K562 (cell line): Measurements from ENCODE around the gene MVD. TPM values are rescaled to one million over a fixed set of nuclear protein-coding genes. Genes with fewer than 3 reads are reported as not detected.

ENCODE experiments used
- ATAC-seq: fragments of 200-7000 bp; cut with Tn5 transposase; 3 replicates; pipeline ENCODE4 v1.9.1; 2020; ENCODE audit warnings: moderate library complexity
- BruUV-seq: library from RNA; stranded (reverse); fragments of 400-500 nt; replicated peaks from 2 replicates; lab custom pipeline; 2021; lab: Mats Ljungman, UMichigan
- CTCF ChIA-PET: fragments of 300-600 bp; formaldehyde crosslinking; extraction: SDS; loops from one replicate; lab custom pipeline; 2021; ENCODE audit warnings: low intra/inter-chr PET ratio; lab: Yijun Ruan, JAX
- POLR2A ChIA-PET: fragments of 300-600, 350-650 bp; sonication (Branson Sonifier 250); formaldehyde crosslinking; extraction: SDS; loops from one replicate; lab custom pipeline; 2021; ENCODE audit warnings: antibody characterized with exemption, inconsistent platforms; lab: Yijun Ruan, JAX
- DNase-seq, 4 experiments: peaks; one replicate each; pipeline versions ENCODE4 v3.0.0 to v3.0.0-alpha.2; 2011 to 2018; ENCODE audit warnings: low spot score in 3 of 4, mixed read lengths in 3 of 4; ENCODE audit errors: extremely low read depth in 1 of 4
- FAIRE-seq: peaks from 2 replicates; lab custom pipeline; 2011; peaks lifted over from hg19 to GRCh38; lab: Jason Lieb, UNC
- H2AFZ ChIP-seq: 2 replicates; pipeline ENCODE4 v1.6.0; 2011; ENCODE audit warnings: low read depth, low read length, control low read depth, inconsistent platforms
- H3K27ac ChIP-seq: fragments of 200-600 bp; 3 replicates; pipeline ENCODE4 v1.8.0; 2011; ENCODE audit warnings: low read depth, mild to moderate bottlenecking, control low read depth, inconsistent platforms, low read length, moderate library complexity, mixed read lengths; ENCODE audit errors: extremely low read depth
- H3K27me3 ChIP-seq, 2 experiments: fragments of 300-600 bp in 1 of 2; 2 replicates in 1 of 2; 3 replicates in 1 of 2; pipeline versions ENCODE4 v1.6.0 to v1.8.0; 2011; ENCODE audit warnings: inconsistent platforms in 2 of 2, low read length in 2 of 2, mild to moderate bottlenecking in 1 of 2, mixed read lengths in 1 of 2, moderate library complexity in 1 of 2; ENCODE audit not compliant: control insufficient read depth in 2 of 2, insufficient read depth in 2 of 2
- H3K36me3 ChIP-seq: fragments of 300-600 bp; 3 replicates; pipeline ENCODE4 v1.8.0; 2011; ENCODE audit warnings: mild to moderate bottlenecking, low read length, inconsistent platforms; ENCODE audit not compliant: control insufficient read depth, insufficient read depth
- H3K4me1 ChIP-seq, 2 experiments: fragments of 200-600 bp in 1 of 2; replicated peaks in 1 of 2; 2 replicates in 1 of 2; 3 replicates in 1 of 2; pipeline versions ENCODE4 v1.5.1 to v1.8.0; 2011; ENCODE audit warnings: inconsistent platforms in 2 of 2, low read length in 2 of 2, mild to moderate bottlenecking in 1 of 2, mixed read lengths in 1 of 2, moderate library complexity in 1 of 2; ENCODE audit not compliant: control insufficient read depth in 2 of 2, insufficient read depth in 2 of 2
- H3K4me2 ChIP-seq: 2 replicates; pipeline ENCODE4 v1.6.1; 2011; ENCODE audit warnings: low read length, control low read depth, inconsistent platforms, mixed read lengths; ENCODE audit not compliant: insufficient read depth
- H3K4me3 ChIP-seq: fragments of 200-600 bp; sonication (generic), shearing (Covaris generic); 2 replicates; pipeline ENCODE4 v1.5.1; 2016; ENCODE audit warnings: control low read depth, inconsistent platforms
- H3K79me2 ChIP-seq: fragments of 200-600 bp; 3 replicates; pipeline ENCODE4 v1.8.0; 2011; ENCODE audit warnings: low read length, inconsistent platforms; ENCODE audit not compliant: control insufficient read depth, insufficient read depth
- H3K9ac ChIP-seq, 2 experiments: 2 replicates each; pipeline versions ENCODE4 v1.6.0 to v1.6.1; 2011; ENCODE audit warnings: low read depth in 2 of 2, low read length in 2 of 2, control low read depth in 1 of 2, inconsistent platforms in 1 of 2, mild to moderate bottlenecking in 1 of 2, mixed read lengths in 1 of 2; ENCODE audit not compliant: insufficient read depth in 1 of 2
- H3K9me1 ChIP-seq: one replicate; pipeline ENCODE4 v1.6.0; 2011; ENCODE audit warnings: inconsistent platforms, mild to moderate bottlenecking, low read length, moderate library complexity; ENCODE audit not compliant: control insufficient read depth, insufficient read depth
- H3K9me3 ChIP-seq: replicated peaks from 2 replicates; pipeline ENCODE4 v1.5.1; 2011; ENCODE audit warnings: low read depth, low read length, inconsistent platforms; ENCODE audit not compliant: control insufficient read depth, insufficient read depth
- H4K20me1 ChIP-seq: replicated peaks from 2 replicates; pipeline ENCODE4 v1.6.1; 2011; ENCODE audit warnings: low read length, inconsistent platforms, mixed read lengths; ENCODE audit not compliant: control insufficient read depth, insufficient read depth
- GABPA ChIP-seq: fragments of 200-800 bp; sonication (Bioruptor generic); conservative IDR thresholded peaks from 2 replicates; pipeline ENCODE4 v1.6.1; 2016; ENCODE audit warnings: low read depth, missing genetic modification characterization, missing compliant biosample characterization
- PCBP1 ChIP-seq: fragments of 200-400 bp; formaldehyde crosslinking; IDR thresholded peaks from 2 replicates; pipeline ENCODE4 v1.6.1; 2018; ENCODE audit warnings: mild to moderate bottlenecking, low read depth, low read length; ENCODE audit not compliant: poor library complexity, severe bottlenecking
- POLR2G ChIP-seq: fragments of 200-400 bp; formaldehyde crosslinking; IDR thresholded peaks from 2 replicates; pipeline ENCODE4 v1.6.1; 2017; ENCODE audit warnings: low read depth, mild to moderate bottlenecking, antibody characterized with exemption, low read length, moderate library complexity
- RBFOX2 ChIP-seq: fragments of 200-400 bp; formaldehyde crosslinking; IDR thresholded peaks from 2 replicates; pipeline ENCODE4 v1.6.1; 2017; ENCODE audit warnings: low read depth, mild to moderate bottlenecking, low read length, moderate library complexity
- SAFB2 ChIP-seq: fragments of 200-400 bp; formaldehyde crosslinking; IDR thresholded peaks from 2 replicates; pipeline ENCODE4 v1.6.1; 2018; ENCODE audit warnings: borderline replicate concordance, low read length, low read depth, moderate library complexity; ENCODE audit not compliant: severe bottlenecking
- WGBS: fragments of 100-300 bp; shearing (Covaris generic); methylation state at CpG from one replicate; pipeline ENCODE4 v1.1.6; 2016; ENCODE audit warnings: low coverage, mixed read lengths; ENCODE audit not compliant: insufficient coverage; ENCODE audit errors: missing lambda C conversion rate; 5-methylcytosine and 5-hydroxymethylcytosine counted together
- in situ Hi-C: fragments of 300-500 bp; cut with MboI; formaldehyde crosslinking; loops from 4 replicates; pipeline ENCODE4 v1.15.0; 2018; ENCODE audit warnings: inconsistent platforms, mixed read lengths
- intact Hi-C: fragments of 100-400 bp; cut with micrococcal nuclease; formaldehyde crosslinking; loops from 2 replicates; pipeline ENCODE4 v1.14.2; 2022
- polyA plus RNA-seq, 8 experiments: library from polyadenylated mRNA; depleted of rRNA in 4 of 8; stranded (reverse) in 5 of 8; unstranded in 3 of 8; fragments of >200 nt; fragmentation: Nextera tagmentation in 2 of 8; fragmentation: Illumina TruSeq in 1 of 8; extraction: Ambion mirVana in 2 of 8; extraction: Trizol in 1 of 8; gene quantifications; 2 replicates each; pipeline versions ENCODE4 v1.2.1 to v1.2.3, GENCODE V29; 2011 to 2014; ENCODE audit warnings: inconsistent platforms in 1 of 8, missing spikeins in 1 of 8
- total RNA-seq, 7 experiments: library from RNA; depleted of rRNA in 6 of 7; stranded (reverse); fragments of >200 nt in 6 of 7; fragmentation: Illumina TruSeq in 2 of 7; extraction: Trizol in 2 of 7; gene quantifications; 2 replicates each; pipeline versions ENCODE4 v1.2.1 to v1.2.3, GENCODE V29; 2011 to 2021; ENCODE audit warnings: low replicate concordance in 1 of 7
- TF ChIP-seq, protein P1 (sequence below), 3 experiments: fragments of 200-800 bp in 1 of 3; sonication (Bioruptor generic) in 1 of 3; sonication (generic) in 1 of 3; formaldehyde crosslinking in 1 of 3; IDR thresholded peaks; 2 replicates each; pipeline versions ENCODE4 v1.6.1 to v1.8.0; 2016 to 2022; ENCODE audit warnings: mild to moderate bottlenecking in 2 of 3, missing compliant biosample characterization in 2 of 3, missing genetic modification characterization in 2 of 3, missing genetic modification reagents in 1 of 3

Gene MVD
- total and polyA plus RNA-seq, 9 of the 15 experiments (the other 6 are each of a cell fraction or from before 2014, with no cell fraction given), result 12.2 to 141 (median 45.3) TPM

DNA sequence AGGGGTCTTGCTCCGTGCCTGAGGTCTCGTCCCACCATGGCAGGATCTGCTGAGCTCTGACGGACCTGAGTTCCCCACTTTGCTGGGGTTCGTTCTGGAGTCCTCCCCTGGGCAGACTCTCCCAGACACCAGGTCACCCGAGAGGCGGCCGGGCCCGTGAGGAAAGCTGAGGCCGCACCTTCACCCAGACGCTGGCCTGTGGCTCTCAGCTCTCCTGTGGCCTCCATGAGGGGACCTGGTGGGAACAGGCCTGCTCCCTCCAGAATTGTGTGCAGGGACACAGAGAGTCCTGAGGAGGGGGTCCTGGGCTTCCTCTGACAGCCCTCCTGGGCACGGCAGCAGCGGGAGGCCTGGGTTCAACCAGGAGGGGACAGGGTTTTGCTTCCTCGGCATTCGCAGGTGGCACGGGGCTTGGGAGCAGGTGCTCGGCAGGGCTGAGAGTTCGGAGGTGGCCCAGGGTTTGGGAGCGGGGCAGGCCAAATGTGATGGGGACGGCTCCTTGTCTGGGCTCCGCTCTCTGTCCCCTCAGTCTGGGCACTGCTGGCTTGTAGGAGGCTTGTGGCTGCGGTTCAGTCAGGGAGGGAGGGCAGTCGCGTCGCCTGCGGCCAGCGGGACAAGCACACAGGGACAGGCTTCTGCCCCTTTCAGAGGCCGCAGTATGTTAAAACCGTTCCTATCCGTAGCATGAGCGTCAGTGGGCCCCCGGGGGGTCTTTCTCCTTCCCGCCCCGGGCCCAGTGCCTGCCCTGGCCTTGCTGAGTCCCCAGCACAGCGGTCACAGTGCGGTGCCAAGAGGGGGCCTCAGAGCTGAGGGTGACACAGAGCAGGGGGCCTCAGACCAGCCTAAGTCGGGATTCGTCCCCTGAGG is 31.6 kb upstream of the MVD start:
- Histone ChIP-seq H3K36me3 (peaks cover 35% of the 10 kb centered on the region; the same call in 1 of the 3 replicates), H3K9me1 (no peaks in the 10 kb centered on the region), H3K27me3 (no peaks in the 10 kb centered on the region), H3K4me3 (no peak overlapping the region), H3K4me1 (peaks cover 11 to 85% of the 10 kb centered on the region in 2 experiments), H2AFZ (no peak overlapping the region), H3K79me2 (no peaks in the 10 kb centered on the region), H3K9me3 (no peaks in the 10 kb centered on the region), H3K4me2 (no peak overlapping the region), H4K20me1 (no peaks in the 10 kb centered on the region), H3K9ac (peak overlapping the region in 1 of 2 experiments; percentile 6; a peak in 1 of 4 replicates), H3K27ac (no peak overlapping the region)
- CTCF ChIA-PET, result no interaction called here
- ATAC-seq, result no peak
- DNase-seq, result no peak
- 80% methylated on average over 35 of the region's 37 CpGs for WGBS
- TF ChIP-seq PCBP1 (peak; percentile 11), POLR2G (peak; percentile 57), SAFB2 (no peak), RBFOX2 (0 out of 2 replicates have a peak, but pooled peaks have one; percentile 25), GABPA (tag) (no peak)
- TF ChIP-seq, protein P1, sequence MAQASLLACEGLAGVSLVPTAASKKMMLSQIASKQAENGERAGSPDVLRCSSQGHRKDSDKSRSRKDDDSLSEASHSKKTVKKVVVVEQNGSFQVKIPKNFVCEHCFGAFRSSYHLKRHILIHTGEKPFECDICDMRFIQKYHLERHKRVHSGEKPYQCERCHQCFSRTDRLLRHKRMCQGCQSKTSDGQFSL (CRISPR knock-in tag; IDR thresholded peaks at IDR 0.05), result 0 out of 2 replicates have a peak, but pooled peaks have one; percentile 12
- TF ChIP-seq, protein P1 (tag; IDR thresholded peaks at IDR 0.05), result no peak
- in situ Hi-C loops (no loop called here), intact Hi-C loops (no loop called here)
- POLR2A ChIA-PET, result interaction anchor here (0.5 to 1.1 kb wide), 2 partner anchors 10 to 18 kb away, joined by 3 read pairs; no protein-coding TSS in a partner anchor
- BruUV-seq, result no TSS peak
- no peak for FAIRE-seq
